Measurements from ENCODE around the gene HPN.
A peak's percentile ranks its signal among the peaks of the same experiment; 100 is the strongest.
"Not testable (repeated sequence)": the region's sequence is repeated elsewhere in the genome, so short reads cannot be mapped to it uniquely, and the experiment has no call there.

HPN gene

DNA sequence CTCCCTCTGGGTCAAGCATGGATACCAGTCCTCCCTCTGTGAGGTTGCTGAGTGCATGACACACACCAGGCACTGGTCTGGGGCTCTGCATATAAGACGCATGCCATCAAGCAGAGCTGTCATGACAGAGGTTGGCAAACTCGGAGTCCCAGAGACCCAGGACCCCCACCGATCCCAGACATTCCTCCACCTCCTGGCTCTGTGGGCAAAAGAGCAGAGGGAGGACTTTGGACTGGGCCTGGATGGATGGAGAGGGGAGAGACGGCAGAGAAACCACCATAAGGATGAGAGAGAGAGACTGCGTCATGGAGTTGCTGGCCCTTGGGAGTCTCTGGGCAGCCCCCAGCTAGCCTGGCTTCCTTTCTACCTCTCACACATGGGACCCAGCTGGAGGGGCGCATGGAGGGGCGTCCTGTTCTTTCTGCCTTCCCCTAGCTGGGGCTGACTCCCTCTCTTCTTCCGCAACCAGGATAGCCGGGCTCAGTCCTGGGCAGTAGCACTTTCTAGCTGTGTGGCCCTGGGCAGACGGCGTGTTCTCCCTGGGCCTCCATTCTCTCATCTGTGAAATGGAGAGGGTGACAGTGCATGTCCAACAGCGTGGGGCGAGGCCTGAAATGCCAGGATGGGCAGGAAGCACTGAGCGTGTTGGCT is 1.6 kb downstream of the HPN start:
- no peak for DNase-seq (ENCODE audit: low spot score)

DNA sequence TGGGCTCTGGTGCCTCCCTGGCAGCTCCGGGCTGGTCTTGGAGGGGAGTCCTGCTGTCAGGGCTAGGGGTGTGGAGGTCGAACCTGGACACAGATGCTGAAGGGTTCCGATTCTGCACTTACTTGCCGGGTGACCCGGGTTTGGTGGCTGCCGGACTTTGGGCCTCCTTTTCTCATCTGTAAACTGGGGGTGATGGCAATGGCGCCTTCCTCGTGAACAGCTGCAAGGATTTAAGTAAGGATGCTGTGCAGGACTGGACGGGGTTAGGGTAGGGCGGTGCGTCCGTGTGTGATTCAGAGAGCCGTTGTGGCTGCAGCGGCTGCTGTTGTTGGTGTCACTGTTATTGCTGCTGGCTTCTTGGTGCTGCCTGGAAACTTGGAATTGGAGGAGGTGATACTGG is 2.4 kb downstream of the HPN start:
- DNase-seq (ENCODE audit: low spot score) = peak; percentile 33

DNA sequence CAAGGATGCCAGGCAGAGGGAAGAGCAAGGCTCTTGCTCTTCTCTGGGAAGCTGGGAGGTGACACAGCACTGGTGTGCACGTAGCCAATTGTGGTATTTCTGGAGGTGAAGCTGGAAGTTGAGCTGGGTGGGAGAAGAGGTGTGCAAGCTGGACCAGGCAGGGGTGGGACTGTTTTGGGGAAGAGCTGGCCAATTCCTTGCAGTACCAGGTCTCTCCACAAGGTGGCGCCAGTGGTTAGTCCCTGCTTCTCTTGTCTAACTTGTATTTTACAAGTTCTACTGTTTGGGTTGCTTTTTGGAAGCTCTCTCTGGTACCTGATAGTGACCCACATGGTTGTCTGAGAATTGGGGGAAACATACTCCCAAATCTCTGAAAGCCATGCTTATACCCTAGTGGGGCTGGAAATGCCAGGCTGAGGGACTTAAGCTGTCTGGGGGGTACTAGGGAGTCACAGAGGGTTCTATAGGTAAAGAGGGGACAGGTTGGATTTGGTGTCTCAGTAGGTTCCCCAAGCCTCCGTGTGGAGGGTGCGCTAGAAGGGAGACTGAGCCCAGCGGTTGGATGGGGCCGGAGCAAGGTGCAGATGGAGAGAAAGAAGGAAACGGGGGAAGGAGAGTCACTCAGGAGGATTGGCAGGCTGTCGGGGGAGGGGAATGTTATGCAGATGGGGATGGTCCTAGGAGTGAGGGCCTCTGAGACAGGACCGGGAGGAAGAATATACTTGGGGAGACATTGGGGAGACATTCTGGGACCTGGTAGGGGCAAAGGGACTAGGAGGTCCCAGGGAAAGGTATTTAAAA is 3.0 kb downstream of the HPN start:
- peak; percentile 83 for DNase-seq (ENCODE audit: low spot score)

DNA sequence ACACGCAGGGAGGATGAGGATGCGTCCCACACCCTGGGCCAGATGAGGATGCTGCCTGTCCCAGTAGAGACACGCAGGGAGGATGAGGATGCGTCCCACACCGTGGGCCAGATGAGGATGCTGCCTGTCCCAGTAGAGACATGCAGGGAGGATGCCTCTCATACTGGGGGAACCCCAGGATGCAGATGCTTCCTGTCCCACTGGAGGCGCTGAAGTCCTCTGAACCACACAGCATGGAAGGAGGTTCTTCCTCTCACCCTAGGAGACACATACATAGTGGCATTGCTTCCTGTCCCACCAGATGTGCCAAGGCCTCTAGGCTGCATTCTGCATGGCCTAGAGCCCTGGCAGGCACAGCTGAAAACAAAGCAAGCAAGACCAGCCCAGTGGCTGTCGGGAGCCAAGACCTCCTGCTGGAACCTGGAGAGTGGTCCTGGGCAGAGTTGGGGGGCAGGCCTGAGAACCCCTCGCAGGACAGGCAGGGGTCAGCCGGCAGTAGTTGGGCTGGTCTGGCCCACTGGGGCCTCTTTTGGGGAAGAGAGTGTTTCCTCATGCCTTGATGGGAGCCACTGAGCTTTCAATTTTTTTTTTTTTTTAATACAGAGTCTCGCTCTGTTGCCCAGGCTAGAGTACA is 4.3 kb downstream of the HPN start:
- DNase-seq (ENCODE audit: low spot score) = peak; percentile 64

DNA sequence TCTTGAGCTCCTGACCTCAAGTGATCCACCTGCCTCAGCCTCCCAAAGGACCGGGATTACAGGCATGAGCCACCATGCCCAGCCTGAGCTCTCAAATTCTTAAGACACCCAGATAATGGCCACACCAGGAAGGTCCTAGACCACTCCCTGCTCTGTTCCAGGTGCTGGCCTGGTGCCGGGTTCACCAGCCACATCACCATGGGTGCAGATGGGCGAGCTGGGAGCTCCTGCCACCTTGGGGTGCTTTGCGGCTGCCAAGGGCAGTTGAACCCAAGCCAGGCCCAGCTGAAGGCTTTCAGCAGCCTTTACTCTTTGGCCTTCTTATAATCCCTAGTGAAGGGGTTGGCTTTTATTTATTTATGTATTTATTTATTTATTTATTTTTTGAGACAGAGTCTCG is 4.9 kb downstream of the HPN start:
- DNase-seq (ENCODE audit: low spot score) = no peak

DNA sequence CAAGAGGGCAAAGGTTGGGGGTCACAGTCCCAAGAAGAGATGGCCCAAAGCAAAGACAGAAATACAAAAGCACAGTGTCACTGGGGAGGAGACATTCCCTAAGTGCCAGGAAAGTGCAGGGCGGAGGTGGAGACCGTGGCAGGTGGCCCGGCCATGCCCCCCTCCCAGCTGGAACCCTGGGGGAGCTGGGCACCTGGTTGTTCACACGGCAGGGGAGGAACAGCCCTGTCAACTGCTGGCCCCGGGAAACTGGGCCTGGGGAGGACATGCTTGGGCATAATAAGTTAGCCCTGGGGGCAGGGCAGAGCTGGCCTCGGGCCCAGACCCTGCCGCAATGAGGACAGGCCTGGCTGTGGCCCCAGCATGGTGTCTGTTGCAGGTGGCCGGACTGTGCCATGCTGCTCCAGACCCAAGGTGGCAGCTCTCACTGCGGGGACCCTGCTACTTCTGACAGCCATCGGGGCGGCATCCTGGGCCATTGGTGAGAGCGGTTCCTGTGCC is 7.4 kb downstream of the HPN start:
- no peak for DNase-seq (ENCODE audit: low spot score)

DNA sequence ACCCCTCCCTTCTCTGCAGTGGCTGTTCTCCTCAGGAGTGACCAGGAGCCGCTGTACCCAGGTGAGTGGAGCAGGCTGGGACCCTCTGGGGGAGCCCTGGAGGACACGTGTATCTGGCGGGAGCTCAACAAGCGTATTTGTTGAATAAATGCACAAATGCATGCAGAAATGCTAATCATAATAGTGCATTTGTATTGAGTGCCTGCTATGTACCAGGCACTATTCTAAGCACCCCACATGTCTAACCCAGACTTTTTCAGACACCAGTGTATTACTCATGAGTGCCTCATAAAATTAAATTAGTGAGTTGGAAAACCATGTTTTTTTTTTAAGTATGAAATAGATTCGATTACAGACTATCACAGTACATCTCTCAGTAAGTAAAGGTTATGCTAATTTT is 7.9 kb downstream of the HPN start:
- DNase-seq (ENCODE audit: low spot score) = no peak

DNA sequence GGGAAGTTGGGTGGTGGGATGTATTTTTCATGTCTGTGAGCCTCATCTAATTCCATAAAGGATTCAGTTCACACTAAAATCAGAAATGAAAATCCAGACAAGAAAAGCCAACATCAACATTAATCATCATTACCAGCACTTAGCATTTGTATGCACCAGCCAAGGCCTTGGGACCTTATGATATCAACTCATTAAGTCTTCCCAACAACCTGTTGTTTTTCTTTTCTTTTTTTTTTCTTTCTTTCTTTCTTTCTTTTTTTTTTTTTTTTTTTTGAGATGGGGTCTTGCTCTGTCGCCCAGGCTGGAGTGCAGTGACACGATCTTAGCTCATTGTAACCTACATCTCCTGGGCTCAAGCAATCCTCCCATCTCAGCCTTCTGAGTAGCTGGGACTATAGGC is 9.1 kb downstream of the HPN start:
- not testable (repeated sequence) for DNase-seq (ENCODE audit: low spot score)

DNA sequence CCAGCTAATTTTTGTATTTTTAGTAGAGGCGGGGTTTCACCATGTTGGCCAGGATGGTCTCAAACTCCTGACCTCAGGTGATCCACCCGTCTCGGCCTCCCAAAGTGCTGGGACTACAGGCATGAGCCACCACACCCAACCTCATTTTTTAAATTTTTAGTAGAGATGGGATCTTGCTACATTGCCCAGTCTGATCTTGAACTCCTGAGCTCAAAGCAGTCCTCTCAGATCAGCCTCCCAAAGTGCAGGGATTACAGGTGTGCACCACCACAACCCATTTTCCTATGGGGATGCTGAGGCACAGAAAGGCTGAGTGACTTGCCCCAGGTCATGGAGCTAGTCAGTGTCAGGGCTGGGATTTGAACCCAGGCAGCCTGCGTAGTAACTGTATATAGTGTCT is 9.7 kb downstream of the HPN start:
- not testable (repeated sequence) for DNase-seq (ENCODE audit: low spot score)

DNA sequence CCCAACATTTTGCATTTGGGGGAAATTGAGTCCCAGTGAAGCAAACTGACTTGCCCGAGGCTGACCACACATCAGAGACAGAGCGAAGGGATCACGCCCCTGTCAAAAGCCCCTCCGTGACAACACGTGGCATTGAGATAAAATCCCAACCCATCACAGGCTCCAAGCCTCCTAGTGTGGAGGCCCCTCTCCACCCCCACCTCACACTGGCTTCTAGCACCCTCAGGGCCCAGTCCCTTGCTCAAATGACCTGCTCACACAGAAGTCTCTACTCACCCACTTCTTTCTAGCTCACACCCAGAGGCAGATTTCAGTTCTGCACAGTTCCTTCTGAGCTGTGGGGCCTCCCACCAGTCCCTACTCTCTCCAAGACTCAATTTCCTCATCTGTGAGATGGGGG is 10.3 kb downstream of the HPN start:
- DNase-seq (ENCODE audit: low spot score) = no peak

DNA sequence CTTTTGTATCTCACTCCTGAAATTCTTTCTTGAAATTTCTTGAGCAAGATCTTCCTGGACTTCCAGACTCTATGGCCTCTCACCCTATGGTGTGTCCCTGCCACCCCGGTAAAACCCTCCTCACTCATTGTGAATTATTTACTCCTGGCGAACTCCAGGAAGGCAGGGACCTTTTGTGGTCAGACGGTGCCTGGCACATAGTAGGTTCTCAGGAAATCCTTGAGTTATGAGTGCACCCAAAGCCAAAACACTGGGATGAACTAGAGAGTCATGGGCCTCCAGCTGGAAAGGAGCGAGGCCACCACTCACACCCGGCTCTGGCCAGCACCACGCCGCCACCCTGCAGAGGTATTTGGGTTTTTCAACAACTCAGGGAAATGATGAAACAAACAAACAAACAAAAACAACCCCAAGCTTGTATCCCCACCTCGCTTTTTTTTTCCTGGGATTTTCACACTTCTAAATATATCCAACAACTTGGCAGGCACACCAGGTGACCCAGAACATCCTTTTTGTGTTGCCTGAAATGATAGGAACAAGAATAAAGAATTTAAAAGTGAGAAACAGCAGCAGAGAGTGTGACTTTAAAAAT is 11.2 kb downstream of the HPN start:
- DNase-seq (ENCODE audit: low spot score) = no peak

DNA sequence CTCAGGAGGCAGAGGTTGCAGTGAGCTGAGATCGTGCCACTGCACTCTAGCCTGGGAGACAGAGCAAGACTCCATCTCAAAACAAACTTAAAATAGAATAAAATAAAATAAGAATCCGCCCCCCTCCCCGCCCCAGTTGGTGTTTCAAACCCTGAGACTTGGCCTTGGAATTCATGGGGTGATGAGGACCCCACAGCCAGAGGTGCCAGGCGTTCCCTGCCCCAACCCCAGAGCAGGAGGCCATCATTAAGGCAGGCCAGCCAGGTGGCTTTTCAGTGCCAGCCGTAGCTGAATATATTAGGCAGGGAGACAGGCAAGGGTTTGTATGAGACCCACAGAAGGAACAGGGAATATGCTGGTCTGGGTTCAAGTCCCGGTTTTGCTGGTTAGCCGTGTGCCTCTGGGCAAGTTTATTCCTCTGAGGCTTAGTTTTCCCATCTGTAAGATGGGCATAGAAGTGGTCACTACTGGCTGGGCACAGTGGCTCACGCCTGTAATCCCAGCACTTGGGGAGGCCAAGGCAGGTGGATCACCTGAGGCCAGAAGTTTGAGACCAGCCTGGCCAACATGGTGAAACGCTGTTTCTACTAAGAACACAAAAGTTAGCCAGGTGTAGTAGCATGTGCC is 12.3 kb downstream of the HPN start:
- DNase-seq (ENCODE audit: low spot score) = no peak

DNA sequence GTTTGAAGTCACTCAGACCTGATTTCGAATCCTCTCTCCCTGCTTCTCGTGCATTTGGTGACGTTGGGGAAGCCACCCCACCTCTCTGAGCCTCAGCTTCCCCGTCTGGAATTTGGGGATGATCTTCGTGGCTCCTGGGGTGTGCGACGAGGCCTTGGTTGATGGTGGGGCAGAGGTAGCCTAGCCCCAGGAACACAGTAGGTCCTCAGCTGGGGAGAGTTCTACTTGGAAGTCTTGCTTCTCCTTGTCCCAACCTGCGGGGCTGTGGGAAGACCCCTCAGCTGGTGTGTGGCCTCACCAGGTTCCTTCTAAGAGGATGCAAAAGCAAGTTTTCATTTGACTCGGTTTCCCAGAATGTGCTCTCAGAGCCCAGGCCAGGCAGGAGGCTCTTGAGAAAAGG is 13.1 kb downstream of the HPN start:
- DNase-seq (ENCODE audit: low spot score) = no peak

DNA sequence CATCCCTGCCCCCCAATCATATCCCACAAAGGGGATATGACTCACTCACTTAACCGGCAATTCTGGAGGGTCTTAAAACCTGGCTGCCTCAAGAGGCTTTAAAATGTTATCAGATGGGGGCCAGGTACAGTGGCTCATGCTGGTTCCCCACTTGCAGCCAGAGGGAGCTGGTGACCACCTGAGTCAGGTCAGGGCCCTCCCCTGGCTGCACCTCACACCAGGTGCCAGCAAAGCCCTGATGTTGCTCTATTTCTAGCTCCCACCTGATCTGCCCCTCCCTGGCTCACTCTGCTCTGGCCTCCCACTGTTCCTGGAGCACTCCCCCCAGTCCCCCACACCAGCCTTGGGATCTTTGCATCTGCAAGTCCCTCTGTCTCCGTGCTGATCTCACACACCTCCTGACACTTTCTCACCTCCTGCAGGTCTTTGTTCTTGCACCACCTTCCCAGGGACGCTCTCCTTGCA is 14.2 kb downstream of the HPN start:
- DNase-seq (ENCODE audit: low spot score) = no peak

DNA sequence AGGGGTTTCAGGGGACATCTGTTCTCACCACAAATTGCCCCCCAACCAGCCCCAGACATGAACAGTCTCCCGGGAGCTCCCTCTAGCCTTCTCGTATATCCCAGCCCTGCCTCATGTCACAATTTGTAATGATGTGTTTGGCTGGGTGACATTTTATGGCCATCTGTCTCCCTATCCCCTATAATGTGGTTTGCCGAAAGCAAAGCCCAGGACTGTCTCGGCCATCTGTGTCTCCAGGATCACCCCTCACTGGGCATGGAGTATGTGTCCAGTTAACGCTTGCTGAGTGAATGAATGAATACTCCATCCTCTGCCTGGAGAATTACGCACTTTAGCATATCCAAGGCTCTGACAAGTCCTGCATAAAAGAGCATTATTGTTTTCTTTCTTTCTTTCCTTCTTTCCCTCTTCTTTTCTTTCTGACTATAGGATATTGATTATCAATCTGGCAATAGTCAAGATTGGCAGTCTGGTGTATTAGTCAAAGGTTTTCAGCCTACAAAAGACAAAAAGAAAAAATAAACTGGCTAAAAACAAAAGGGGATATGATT is 15.1 kb downstream of the HPN start:
- no peak for DNase-seq (ENCODE audit: low spot score)

DNA sequence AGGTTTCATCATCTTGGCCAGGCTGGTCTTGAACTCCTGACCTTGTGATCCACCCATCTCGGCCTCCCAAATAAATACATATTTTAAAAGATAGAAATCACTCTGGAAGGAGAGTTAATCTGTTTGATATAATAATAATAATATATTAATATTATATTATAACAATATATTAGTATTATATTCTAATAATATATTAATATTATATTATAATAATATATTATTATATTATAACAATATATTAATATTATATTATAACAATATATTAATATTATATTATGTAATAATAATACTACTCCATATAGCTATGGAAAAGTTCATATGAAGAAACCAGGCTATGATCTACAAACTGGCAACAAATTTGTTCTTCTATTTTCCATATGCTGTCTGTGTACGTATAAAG is 16.8 kb downstream of the HPN start:
- no peak for DNase-seq (ENCODE audit: low spot score)

DNA sequence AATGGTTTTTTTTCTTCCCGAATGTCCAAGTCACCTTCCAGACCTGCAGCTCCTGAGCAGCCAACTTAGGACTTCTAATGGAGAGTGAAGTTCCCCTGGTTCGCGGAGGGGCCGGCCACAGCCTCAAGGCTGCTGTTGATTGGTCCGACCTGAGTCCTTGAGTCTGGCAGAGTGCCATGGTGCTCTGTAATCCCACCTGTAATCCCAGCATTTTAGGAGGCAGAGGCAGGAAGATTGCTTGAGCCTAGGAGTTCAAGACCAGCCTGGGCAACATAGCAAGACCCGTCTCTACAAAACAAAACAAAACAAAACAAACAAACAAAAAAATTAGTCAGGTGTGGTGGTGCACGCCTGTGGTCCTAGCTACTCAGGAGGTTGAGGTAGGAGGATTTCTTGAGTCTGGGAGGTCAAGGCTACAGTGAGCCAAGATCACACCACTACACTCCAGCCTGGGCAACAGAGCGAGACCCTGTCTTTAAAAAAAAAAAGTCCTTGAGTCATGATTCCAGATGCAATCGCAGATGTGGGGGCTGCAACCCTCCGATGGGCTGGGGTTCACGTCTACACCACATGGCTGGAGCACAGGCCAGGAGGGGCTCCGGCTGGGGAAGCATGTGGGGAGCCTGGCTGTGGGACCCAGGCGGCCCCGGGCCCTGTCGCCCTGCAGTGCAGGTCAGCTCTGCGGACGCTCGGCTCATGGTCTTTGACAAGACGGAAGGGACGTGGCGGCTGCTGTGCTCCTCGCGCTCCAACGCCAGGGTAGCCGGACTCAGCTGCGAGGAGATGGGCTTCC is 17.7 kb downstream of the HPN start:
- DNase-seq (ENCODE audit: low spot score) = no peak

DNA sequence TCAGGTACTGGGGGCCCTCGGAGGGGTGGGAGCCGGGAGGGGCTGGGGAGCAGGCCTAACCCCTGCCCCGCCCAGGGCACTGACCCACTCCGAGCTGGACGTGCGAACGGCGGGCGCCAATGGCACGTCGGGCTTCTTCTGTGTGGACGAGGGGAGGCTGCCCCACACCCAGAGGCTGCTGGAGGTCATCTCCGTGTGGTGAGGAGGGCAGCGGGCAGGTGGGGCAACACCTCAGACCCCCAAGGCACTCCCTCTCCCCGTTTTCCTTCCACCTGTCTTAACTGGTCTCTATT is 18.2 kb downstream of the HPN start:
- no peak for DNase-seq (ENCODE audit: low spot score)

DNA sequence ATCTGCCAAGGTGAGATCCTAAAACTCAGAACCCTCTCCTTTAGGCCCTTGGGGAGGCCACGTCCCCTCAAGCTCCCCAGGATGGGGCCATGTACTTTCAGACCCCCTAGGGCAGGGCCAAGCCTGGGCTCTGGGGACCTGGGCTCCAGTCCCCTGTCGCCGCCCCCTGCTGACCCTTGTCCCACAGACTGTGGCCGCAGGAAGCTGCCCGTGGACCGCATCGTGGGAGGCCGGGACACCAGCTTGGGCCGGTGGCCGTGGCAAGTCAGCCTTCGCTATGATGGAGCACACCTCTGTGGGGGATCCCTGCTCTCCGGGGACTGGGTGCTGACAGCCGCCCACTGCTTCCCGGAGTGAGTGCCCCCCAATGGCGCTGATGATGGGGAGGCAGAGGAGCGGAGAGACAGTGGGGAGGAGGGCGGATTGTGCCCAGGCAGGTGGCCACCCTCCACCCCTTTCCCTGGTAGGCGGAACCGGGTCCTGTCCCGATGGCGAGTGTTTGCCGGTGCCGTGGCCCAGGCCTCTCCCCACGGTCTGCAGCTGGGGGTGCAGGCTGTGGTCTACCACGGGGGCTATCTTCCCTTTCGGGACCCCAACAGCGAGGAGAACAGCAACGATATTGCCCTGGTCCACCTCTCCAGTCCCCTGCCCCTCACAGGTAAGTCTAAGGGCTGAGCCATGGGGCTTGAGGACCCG is 18.8 kb downstream of the HPN start:
- DNase-seq (ENCODE audit: low spot score) = no peak

DNA sequence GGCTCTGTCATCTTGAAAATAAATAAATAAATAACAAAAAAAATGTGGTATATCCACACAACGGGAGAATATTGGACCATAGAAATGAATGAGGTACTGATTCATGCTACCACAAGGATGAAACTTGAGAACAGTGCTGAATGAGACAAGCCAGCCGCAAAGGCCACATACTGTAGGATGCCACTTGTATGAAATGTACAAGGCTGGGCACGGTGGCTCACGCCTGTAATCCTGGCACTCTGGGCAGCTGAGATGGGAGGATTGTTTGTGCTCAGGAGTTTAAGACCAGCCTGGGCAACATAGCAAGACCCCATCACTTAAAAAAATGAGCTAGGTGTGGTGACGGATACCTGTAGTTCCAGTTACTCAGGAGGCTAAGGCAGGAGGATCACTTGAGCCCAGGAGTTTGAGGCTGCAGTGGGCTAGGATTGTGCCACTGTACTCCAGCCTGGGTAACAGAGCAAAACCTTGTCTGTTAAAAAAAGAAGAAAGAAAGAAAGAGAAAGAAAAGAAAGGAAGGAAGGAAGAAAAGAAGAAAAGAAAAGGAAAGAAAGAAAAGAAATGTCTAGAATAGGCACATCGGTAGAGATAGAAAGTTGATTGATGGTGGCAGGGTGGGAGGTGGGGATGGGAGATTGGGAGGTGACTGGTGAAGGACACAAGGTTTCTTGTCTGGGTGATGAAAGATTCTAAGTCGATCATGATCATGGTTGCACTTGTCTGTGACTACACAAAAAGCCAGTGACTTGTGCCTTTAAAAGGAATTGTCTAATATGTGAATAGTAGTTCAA is 20.3 kb downstream of the HPN start:
- DNase-seq (ENCODE audit: low spot score) = no peak
